ENCODE results near the gene FADS1. TPM values are rescaled to one million over a fixed set of nuclear protein-coding genes. Genes with fewer than 3 reads are reported as not detected.

The FADS1 gene
- total RNA-seq, 2 experiments from 2014 or later: 33.9 to 34.4 TPM

DNA sequence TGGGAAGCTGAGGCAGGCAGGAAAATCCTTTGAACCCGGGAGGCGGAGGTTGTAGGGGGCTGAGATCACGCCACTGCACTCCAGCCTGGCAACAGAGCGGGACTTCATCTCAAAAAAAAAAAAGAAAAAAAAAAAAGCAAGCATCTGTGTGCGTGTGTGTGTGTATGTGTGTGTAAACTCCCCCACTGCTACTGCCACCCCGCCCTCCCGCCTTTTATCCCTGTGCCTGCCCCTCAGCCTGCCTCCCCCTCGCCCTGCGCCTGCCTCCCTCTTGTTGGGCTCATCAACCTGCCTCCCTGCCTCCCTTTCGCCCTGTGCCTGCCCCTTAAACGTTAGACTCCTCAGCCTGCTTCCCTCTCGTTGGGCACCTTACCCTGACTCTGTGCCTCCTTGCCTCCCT, 42.4 kb downstream of the FADS1 start:
- Mint-ChIP-seq H3K27ac (no peak overlapping the region), H3K9me3 (no peaks in the 10 kb centered on the region), H3K4me1 (ENCODE audit: low read depth) (peaks cover 13% of the 10 kb centered on the region), H3K36me3 (ENCODE audit: low read depth) (no peaks in the 10 kb centered on the region), H3K27me3 (peaks cover 2% of the 10 kb centered on the region), H3K4me3 (no peak overlapping the region)
- CTCF ChIA-PET: interaction anchor here (1.0 to 1.5 kb wide), 3 partner anchors 21 to 30 kb away, joined by 3 to 4 read pairs (median 3); no protein-coding TSS in a partner anchor
- ATAC-seq (no peak), DNase-seq (no peak)
- intact Hi-C loops (cut with micrococcal nuclease): no loop called here
- POLR2A ChIA-PET: interaction anchor here (1.5 kb wide), 1 partner anchor 8 kb away, joined by 3 read pairs; no protein-coding TSS in a partner anchor
- TF ChIP-seq, protein P1, sequence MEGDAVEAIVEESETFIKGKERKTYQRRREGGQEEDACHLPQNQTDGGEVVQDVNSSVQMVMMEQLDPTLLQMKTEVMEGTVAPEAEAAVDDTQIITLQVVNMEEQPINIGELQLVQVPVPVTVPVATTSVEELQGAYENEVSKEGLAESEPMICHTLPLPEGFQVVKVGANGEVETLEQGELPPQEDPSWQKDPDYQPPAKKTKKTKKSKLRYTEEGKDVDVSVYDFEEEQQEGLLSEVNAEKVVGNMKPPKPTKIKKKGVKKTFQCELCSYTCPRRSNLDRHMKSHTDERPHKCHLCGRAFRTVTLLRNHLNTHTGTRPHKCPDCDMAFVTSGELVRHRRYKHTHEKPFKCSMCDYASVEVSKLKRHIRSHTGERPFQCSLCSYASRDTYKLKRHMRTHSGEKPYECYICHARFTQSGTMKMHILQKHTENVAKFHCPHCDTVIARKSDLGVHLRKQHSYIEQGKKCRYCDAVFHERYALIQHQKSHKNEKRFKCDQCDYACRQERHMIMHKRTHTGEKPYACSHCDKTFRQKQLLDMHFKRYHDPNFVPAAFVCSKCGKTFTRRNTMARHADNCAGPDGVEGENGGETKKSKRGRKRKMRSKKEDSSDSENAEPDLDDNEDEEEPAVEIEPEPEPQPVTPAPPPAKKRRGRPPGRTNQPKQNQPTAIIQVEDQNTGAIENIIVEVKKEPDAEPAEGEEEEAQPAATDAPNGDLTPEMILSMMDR (IDR thresholded peaks at IDR 0.05): no peak

DNA sequence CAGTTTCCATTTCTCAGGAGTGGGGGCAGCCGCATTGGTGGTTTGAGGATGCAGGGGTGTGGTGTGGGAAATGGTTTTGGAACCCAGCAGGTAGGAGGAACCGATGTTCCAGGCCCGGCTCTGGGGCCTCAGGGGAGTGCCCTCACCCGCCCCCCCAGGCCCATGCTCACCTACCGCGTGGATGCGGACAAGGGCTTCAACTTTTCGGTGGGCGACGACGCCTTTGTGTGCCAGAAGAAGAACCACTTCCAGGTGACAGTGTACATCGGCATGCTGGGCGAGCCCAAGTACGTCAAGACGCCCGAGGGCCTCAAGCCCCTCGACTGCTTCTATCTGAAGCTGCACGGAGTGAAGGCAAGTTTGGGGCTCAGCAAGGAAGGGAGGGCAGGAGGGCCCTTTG, 43.0 kb downstream of the FADS1 start:
- Mint-ChIP-seq H3K27me3 (peaks cover 2% of the 10 kb centered on the region), H3K4me1 (ENCODE audit: low read depth) (peaks cover 13% of the 10 kb centered on the region), H3K4me3 (no peak overlapping the region), H3K9me3 (no peaks in the 10 kb centered on the region), H3K27ac (no peak overlapping the region), H3K36me3 (ENCODE audit: low read depth) (no peaks in the 10 kb centered on the region)
- DNase-seq (no peak), ATAC-seq (no peak)
- TF ChIP-seq, protein P1 (IDR thresholded peaks at IDR 0.05): no peak
- ChIA-PET POLR2A (interaction anchor here (1.5 kb wide), 1 partner anchor 9 kb away, joined by 3 read pairs; no protein-coding TSS in a partner anchor), CTCF (no interaction called here)
- intact Hi-C loops (cut with micrococcal nuclease): no loop called here

DNA sequence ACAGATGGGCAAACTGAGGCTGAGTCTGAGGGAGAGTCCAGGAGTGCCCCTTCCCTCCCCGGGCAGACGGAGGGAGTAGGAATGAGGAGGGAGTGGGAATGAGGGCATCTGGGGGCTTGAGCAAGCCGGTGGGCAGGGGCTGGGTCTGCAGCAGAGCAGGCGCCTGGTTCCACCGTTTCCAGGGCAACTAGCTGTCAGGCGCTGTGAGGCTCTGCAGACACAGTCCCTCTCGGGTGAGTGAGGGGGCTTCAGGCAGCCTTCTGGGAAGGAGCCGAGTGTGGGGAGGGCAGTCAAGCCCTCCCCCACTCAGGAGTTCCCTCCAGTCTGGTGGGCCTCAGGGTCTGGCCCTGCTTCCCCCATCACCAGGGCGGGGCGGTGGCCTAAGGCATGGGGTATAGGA, 43.4 kb downstream of the FADS1 start:
- ATAC-seq: no peak
- Mint-ChIP-seq H3K36me3 (ENCODE audit: low read depth) (no peaks in the 10 kb centered on the region), H3K27me3 (peaks cover 2% of the 10 kb centered on the region), H3K27ac (no peak overlapping the region), H3K4me3 (no peak overlapping the region), H3K4me1 (ENCODE audit: low read depth) (peaks cover 13% of the 10 kb centered on the region), H3K9me3 (no peaks in the 10 kb centered on the region)
- no peak for DNase-seq
- TF ChIP-seq, protein P1 (IDR thresholded peaks at IDR 0.05): no peak
- ChIA-PET CTCF (interaction anchor here (0.9 kb wide), 1 partner anchor 26 kb away, joined by 3 read pairs; no protein-coding TSS in a partner anchor), POLR2A (interaction anchor here (1.5 kb wide), 1 partner anchor 9 kb away, joined by 3 read pairs; no protein-coding TSS in a partner anchor)
- intact Hi-C loops (cut with micrococcal nuclease): no loop called here

DNA sequence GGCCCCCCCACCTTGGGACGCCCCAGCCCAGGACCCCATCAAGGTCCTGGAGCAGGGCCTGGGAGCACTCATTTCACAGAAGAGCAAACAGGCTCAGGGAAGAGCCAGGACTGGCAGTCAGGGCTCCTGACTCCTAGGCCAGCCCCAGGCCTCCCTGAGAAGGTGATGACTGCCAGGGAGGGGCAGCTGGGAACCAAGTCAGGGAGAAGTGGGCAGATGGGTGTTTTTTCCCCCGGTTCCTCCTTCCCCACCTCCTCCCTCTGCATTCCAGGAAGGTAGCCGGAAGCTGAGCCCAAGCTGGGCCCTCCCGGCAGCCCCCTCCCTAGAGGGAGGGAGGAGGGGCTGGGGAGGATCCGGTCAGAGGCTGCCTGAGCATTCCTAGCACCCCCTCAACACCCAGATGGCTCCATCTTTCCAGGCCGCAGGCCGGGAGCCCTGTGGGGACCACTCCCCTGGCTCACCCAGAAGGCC, 44.8 kb downstream of the FADS1 start:
- Mint-ChIP-seq H3K27me3 (peaks cover 2% of the 10 kb centered on the region), H3K9me3 (no peaks in the 10 kb centered on the region), H3K27ac (no peak overlapping the region), H3K4me3 (no peak overlapping the region), H3K36me3 (ENCODE audit: low read depth) (no peaks in the 10 kb centered on the region), H3K4me1 (ENCODE audit: low read depth) (peaks cover 6% of the 10 kb centered on the region)
- ATAC-seq (no peak), DNase-seq (no peak)
- ChIA-PET POLR2A (interaction anchor here (1.1 kb wide), 1 partner anchor 21 kb away, joined by 4 read pairs; the partner anchor contains the start of gene FEN1), CTCF (interaction anchor here (1.1 kb wide), 1 partner anchor 16 kb away, joined by 5 read pairs; no protein-coding TSS in a partner anchor)
- intact Hi-C loops (cut with micrococcal nuclease): no loop called here
- TF ChIP-seq, protein P1 (IDR thresholded peaks at IDR 0.05): no peak

DNA sequence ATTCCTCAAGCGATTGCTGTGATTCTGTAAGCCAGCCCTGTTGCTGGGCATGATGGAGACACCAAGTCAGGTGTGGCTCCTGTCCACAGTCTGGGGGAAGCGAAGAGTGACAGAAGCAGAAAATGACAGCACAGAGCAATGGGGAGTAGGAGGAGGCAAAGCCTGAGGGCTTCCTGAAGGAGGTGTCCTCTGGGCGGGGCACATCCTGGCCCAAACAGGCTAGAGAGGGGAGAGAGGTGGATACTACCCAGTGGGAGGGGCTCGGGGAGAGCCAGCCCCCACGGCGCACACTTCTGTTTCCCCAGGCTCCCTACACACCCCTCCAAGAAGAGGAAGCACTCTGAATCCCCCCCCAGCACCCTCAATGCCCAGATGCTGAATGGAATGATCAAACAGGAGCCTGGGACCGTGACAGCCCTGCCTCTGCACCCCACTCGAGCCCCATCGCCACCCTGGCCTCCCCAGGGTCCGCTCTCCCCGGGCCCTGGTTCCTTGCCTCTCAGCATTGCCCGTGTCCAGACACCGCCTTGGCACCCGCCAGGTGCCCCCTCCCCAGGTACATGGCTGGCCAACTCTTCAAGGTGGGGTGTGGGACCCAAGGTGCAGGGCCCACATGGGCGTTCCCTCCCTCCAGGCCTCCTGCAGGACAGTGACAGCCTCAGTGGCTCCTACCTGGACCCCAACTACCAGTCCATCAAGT, 45.5 kb downstream of the FADS1 start:
- H3K4me1 Mint-ChIP-seq (ENCODE audit: low read depth): no peaks in the 10 kb centered on the region
- DNase-seq: no peak
- H3K36me3 Mint-ChIP-seq (ENCODE audit: low read depth): no peaks in the 10 kb centered on the region
- H3K4me3 Mint-ChIP-seq: no peak overlapping the region
- H3K27me3 Mint-ChIP-seq: no peaks in the 10 kb centered on the region
- POLR2A ChIA-PET: no interaction called here
- CTCF ChIA-PET: no interaction called here
- no peak overlapping the region for H3K27ac Mint-ChIP-seq
- no peaks in the 10 kb centered on the region for H3K9me3 Mint-ChIP-seq
- ATAC-seq: no peak
- intact Hi-C loops (cut with micrococcal nuclease): no loop called here
- TF ChIP-seq, protein P1 (IDR thresholded peaks at IDR 0.05): no peak

Measured in activated CD8-positive, alpha-beta T cell treated with anti-CD3 and anti-CD28 coated beads for 36 hours (primary cell).